Right hindlimb (tissue), 1 donor: Measurements from ENCODE around the gene SV2C.

Source experiments
- DNase-seq: peaks from one replicate; pipeline ENCODE4 v3.0.0-alpha.2; 2018

The SV2C gene

GRCh38 chr5:76099756-76100155, 16.6 kb downstream of the SV2C start:
- DNase-seq = no peak

- peak; percentile 56 for DNase-seq
These were observed 20.8 kb downstream of the SV2C start for GRCh38 chr5:76104027-76104426.

- no peak for DNase-seq
These were observed 23.0 kb downstream of the SV2C start for GRCh38 chr5:76106149-76106548.

- DNase-seq = no peak
These were observed 28.4 kb downstream of the SV2C start for GRCh38 chr5:76111477-76112174.

DNA sequence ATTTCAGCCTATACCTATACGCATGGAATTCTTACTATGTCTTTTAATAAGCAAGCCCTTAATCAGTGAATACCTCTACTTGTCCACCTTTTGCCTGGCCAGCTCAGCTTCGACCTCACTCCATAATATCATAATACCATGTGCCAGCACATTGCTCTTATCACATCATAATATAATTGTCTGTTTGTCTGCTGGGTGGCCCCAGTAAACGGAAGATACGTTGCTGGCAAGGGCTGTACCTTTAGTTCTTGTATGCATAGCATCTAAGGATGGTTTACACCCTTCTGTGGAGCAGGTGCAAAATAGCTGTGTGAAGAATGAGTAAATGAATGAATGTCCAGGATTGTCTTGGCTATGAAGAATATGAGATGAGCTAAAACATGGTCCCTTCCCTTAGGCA, 29.9 kb downstream of the SV2C start:
- DNase-seq = no peak

- no peak for DNase-seq
These were observed 31.1 kb downstream of the SV2C start for GRCh38 chr5:76114179-76114851.

DNA sequence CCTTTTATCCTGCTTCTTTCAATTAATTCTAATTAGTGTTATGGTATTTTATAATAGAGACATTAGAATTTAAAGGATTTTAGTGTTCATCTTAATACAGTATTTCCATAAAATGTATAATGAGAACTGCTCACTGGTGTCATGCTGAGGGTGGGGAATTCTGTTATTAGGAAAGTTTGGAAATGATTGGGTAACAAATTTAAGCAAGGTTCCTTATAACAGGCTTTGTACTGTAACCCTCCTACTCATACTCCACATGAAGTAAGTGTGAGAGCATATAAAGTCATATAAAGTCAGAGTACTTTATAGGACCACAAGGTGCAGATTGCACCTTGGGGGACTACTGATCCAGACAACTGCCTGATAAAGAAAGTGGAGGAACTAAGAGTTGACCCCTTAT, 42.2 kb downstream of the SV2C start:
- DNase-seq = no peak

DNA sequence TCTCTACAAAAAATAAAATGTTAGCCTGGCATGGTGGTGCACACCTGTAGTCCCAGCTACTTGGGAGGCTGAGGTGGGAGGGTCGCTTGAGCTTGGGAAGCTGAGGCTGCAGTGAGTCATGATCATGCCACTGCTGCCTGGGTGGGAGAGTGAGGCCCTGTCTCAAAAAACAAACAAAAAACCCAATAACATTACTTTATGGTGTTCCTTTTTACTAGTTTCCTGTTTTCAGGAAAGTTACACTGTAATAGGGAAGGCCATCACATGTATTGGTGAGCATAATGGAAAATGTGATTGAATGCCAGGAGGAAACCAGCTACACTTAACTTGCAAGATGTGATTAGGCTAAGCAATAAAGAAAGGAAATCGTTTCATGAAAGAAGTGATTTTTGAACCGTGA, 42.7 kb downstream of the SV2C start:
- DNase-seq = no peak

GRCh38 chr5:76134003-76134402, 50.8 kb downstream of the SV2C start:
- no peak for DNase-seq

DNA sequence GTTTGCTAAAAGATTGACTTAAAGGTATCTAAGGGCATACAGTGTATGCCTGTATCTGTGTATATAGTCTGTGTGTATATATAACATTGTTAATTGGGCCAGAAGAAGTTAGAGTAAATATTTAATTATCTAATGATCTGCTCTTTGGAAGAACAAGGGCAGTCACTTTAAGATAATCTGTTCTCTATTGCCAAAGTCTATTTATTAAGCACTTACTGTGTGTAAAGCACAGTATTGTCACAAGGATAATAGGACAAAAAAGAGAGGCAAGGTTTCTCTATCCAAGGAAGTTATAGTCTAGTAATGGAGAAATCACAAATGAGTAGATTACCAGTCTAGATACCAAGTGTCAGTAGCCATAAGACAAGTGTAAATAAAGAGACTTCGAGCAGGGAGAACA, 51.5 kb downstream of the SV2C start:
- no peak for DNase-seq

- DNase-seq = no peak
These were observed 54.8 kb downstream of the SV2C start for GRCh38 chr5:76137887-76138542.

DNA sequence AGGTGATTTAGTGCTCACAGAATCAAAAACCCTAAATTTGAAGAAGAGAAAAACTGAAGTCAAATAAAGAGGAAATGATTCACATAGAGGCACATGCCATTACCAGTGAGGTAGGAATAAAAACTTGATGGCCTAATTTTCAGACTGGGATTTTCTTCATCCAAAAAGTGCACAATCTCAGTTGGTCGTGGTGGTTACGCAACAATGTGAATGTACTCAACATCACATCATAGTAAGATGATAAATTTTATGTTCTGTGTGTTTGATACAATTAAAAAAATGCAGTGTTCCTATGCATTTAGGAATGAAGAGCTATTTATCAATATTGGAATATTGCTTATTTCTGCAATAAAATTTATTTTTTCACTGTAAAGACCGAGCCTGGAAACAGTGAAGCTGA, 60.7 kb downstream of the SV2C start:
- no peak for DNase-seq

GRCh38 chr5:76144513-76145274, 61.5 kb downstream of the SV2C start:
- no peak for DNase-seq

GRCh38 chr5:76145945-76146344, 62.8 kb downstream of the SV2C start:
- DNase-seq = no peak

GRCh38 chr5:76149636-76150035, 66.5 kb downstream of the SV2C start:
- no peak for DNase-seq

GRCh38 chr5:76152161-76152560, 69.0 kb downstream of the SV2C start:
- DNase-seq = no peak

GRCh38 chr5:76152700-76153099, 69.5 kb downstream of the SV2C start:
- no peak for DNase-seq

GRCh38 chr5:76153271-76153670, 70.1 kb downstream of the SV2C start:
- DNase-seq = no peak

- DNase-seq = no peak
These were observed 71.0 kb downstream of the SV2C start for GRCh38 chr5:76154009-76154690.

DNA sequence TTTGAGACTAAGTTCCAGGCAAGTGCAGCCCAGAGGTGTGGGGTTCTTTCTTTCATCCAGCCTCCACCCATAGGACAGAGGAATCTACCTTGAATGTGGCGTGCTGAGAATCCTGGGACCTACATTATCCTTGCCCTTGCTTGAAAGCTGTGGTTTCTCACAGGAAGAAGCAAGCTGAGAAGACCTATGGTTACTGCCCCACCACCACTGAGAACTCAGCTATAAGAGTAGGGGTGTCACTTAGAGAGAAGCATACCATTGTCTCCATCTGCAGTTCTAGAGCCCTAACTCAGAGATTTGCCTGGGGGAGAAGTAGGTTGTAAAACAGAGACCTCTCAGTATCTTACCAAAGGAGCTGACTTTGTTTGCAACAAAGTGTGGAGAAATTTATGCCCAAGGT, 72.4 kb downstream of the SV2C start:
- no peak for DNase-seq

DNA sequence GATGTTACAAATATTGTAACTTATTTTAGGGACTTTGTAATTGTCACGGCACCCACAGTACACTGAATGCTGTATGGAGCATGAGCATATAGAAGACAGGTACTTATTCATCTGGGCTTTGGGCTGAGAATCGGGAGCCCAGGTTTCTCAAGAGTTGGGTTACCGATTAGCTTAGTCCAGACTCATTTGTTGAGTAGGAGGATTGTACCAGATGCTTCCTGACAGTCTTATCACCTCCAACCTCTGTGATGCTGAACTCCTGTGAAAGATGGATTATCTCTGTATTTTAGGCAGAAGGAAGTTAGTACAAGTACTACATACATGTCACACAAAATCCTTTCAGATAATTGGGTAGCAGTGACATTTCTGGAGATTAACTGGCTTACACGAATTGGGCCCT, 79.2 kb downstream of the SV2C start:
- no peak for DNase-seq

DNA sequence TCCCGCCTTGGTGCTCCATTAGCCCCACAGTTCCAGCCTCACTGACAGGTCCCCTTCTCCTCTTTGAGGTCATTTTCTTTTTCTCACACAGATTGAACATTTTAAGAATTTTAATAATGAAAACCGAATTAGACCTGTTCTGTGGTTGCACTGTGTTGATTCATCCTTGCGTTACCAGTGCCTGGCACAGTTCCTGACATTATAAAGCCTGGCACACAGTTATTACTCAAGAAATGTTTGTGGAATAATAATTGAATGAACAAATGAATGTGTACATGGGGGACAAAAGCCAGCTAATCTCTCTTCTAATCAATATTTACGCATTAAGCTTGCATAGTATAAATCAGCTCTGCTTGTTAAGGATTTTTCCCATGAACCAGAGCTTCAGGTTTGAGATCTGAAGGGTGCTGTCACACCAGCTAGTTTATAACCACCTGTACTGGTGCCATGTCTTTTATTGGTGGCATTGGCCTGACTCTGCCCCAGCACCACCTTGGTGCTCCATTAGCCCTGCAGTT, 80.0 kb downstream of the SV2C start:
- no peak for DNase-seq

- DNase-seq = no peak
These were observed 81.8 kb downstream of the SV2C start for GRCh38 chr5:76165029-76165428.
